ENCODE results near the gene ZNF526. TPM values are rescaled to one million over a fixed set of nuclear protein-coding genes. Genes with fewer than 3 reads are reported as not detected.

Gene ZNF526
- total RNA-seq, 1 donor from 2014 or later, result 12.1 TPM

- no peak for DNase-seq (ENCODE audit: low spot score)
Measured at GRCh38 chr19:42224940-42225717, 5.0 kb downstream of the ZNF526 start.

GRCh38 chr19:42225718-42226292 is 5.7 kb downstream of the ZNF526 start:
- no peak for DNase-seq (ENCODE audit: low spot score)

- DNase-seq (ENCODE audit: low spot score), result no peak
Measured at GRCh38 chr19:42226886-42227285, 6.8 kb downstream of the ZNF526 start.

DNA sequence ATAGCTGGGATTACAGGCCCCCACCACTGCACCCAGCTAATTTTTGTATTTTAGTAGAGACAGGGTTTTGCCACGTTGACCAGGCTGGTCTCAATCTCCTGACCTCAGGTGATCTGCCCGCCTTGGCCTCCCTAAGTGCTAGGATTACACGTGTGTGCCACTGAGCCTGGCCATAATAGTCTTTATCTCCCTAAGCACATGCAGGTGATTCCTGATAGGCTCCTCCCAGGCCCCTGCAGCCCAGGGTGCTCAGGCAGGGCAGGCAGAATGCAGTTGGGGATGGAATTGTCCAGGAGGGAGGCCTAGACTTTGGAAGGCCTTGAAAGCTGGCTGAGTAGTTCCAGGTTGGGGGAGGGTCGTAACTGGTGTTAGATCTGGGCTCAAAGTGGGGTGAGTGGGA is 8.5 kb downstream of the ZNF526 start:
- no peak for DNase-seq (ENCODE audit: low spot score)

GRCh38 chr19:42229301-42229854 is 9.3 kb downstream of the ZNF526 start:
- DNase-seq (ENCODE audit: low spot score), result no peak

- DNase-seq (ENCODE audit: low spot score), result no peak
Measured at GRCh38 chr19:42229855-42230351, 9.8 kb downstream of the ZNF526 start.

DNA sequence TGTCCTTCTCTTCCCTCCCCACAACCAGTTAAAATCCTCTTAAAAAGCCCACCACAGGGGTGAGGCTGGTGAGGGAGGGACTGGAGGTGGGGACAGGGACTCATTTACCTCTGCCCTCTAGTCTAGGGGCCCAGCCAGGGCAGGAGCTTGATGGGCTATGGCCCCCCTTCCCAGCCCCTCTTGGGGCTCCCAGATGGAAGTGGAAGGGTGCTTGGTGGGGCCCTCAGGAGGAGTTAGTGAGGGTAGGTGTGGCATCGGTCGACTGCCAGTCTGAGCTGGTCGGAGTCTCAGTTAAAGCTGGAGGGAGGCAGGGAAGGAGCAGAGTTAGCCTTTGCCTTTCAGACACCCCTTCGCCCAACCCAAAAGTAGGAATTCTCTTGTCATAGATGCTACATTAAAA is 10.5 kb downstream of the ZNF526 start:
- no peak for DNase-seq (ENCODE audit: low spot score)

GRCh38 chr19:42232435-42232834 is 12.3 kb downstream of the ZNF526 start:
- DNase-seq (ENCODE audit: low spot score), result no peak

- DNase-seq (ENCODE audit: low spot score), result no peak
Measured at GRCh38 chr19:42233106-42233505, 13.0 kb downstream of the ZNF526 start.

DNA sequence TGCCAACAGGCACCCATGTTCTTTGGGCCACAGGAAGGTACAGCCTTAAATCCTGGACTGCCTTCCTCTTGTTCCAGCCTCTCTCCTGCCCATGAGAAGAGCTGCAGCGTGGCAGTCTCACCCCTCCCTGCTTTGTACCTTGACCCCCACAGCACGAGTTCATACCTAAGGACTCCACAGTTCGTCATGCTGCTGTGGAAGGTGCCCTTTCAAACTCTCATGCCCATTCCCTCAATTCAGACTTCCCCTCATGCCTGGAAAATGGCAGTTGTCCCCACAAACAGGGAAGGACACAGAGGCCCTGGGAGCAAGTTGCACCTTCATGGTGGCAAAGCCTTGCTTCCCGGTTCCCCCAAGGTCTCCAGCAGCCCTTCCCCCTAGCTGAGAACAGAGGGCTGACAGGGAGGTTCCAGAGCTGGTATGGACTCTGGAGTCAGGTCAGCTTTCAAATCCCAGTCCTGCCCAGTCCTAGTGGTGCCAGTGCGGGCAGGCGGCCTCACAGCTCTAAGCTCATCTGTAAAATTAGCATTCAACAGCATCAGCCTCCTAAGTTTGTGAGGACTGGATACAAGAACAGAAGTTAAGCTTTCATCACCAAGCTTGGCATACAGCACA is 13.7 kb downstream of the ZNF526 start:
- DNase-seq (ENCODE audit: low spot score), result no peak

GRCh38 chr19:42234364-42234763 is 14.3 kb downstream of the ZNF526 start:
- DNase-seq (ENCODE audit: low spot score), result no peak

- no peak for DNase-seq (ENCODE audit: low spot score)
Measured at GRCh38 chr19:42235181-42235580, 15.1 kb downstream of the ZNF526 start.

DNA sequence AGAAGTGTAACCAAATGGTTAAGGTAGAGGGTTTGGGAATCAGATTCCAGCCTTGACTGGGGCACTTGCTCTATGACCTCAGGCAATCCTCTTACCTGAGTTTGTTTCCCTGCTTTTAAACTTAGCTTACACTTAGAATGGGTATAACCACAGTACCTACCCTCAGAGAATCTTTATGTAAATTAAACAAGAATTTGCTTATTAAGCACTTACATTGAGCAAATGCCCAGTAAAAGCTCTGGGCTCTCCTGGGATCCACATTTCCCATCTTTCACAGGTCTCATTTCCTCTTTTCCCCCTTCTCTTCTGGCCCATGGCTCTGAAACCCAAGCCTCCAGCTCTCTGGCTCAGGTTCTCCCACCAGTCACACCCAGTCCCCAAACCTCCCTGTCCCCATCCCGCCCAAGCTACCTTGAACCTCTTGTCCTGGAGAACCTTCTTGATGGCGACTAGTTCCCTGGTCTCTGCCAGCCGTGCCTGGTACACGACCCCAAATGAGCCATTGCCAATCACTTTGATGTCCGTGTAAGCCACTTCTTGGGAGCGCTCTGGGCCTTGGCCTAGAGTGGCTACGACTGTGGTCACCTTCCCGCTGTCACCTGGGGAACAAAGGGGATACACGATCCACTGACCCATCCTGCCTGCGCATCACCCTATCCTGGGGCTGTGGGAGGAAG is 19.6 kb downstream of the ZNF526 start:
- DNase-seq (ENCODE audit: low spot score), result no peak

GRCh38 chr19:42241279-42241678 is 21.2 kb downstream of the ZNF526 start:
- no peak for DNase-seq (ENCODE audit: low spot score)

DNA sequence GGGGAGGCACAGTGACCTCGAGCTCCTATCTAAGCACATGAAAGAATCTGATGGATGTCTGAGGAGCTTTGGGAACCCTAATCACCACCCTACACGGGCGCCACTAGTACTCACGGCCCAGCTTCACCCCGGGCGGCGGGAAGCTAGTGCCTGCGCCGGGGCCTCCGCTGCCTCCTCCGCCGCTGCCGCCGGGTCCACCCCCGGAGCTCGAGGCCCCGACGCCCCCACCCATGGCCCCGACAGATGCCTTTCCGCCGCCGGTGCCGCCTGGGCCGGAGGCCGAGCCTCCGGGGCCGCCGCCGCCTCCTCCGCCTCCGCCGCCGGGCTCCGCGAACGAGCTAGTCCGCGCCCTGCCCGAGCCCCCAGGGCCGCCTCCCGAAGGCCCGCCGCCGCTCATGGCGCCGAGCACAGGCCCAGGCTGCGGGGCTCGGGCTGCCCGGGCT is 22.0 kb downstream of the ZNF526 start:
- no peak for DNase-seq (ENCODE audit: low spot score)

- peak; percentile 99 for DNase-seq (ENCODE audit: low spot score)
Measured at GRCh38 chr19:42242512-42243409, 22.6 kb downstream of the ZNF526 start, which contains the start of gene GSK3A. TSS of gene GSK3A (minus strand) at chr19:42242602. CDS start at chr19:42242465, 137 bp downstream.

DNA sequence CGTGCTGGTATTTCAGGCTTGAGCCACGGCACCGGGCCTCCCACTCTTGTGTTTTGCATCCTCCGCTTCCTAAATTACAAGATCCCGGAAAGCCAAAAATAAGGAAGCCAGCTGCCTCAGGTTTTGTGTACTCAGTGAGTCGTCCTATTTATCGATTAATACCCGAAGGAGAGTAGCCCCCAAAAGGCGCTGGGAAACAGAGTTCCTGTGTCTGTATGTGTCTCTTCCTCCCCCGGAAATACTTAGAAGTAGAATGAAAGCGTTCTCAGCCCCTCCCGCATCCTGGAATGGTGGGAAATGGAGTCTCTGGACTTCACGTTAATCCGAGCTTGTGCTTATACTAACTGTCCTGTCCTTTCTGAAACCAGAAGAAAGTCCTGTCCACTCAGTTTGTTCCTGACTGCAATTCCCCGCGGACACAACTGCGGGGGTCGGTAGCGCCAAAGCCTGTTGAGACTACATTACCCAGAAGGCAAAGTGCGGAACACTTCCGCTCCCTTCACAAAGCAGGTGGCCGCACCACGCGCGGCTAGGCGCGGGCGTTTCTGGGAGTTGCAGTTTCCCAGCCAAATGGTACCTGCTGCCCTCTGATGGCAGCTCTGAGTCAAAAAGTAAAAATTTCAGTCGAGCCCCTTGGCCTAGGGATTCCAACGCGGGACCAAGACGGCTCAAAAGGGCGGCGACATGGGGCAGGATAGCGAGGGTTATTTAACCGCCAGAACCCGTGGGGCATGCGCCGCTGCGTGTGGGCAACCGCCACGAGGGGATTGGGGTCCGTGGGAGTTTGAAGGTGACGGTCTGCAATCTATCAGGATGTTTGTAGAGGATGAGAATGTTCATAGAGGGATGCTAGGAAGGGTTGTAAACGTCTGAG is 24.5 kb downstream of the ZNF526 start:
- DNase-seq (ENCODE audit: low spot score), result peak; percentile 94

- no peak for DNase-seq (ENCODE audit: low spot score)
Measured at GRCh38 chr19:42245231-42245630, 25.1 kb downstream of the ZNF526 start.

- DNase-seq (ENCODE audit: low spot score), result peak; percentile 66
Measured at GRCh38 chr19:42246143-42246921, 26.2 kb downstream of the ZNF526 start.

Measured in mucosa of gallbladder (tissue), 1 donor.